Activated T-cell treated with anti-CD3 and anti-CD28 coated beads for 1 hour (primary cell): Measurements from ENCODE around the gene STOML1.
"Not testable (repeated sequence)": the region's sequence is repeated elsewhere in the genome, so short reads cannot be mapped to it uniquely, and the experiment has no call there.

Experiments used
- DNase-seq: peaks from one replicate; pipeline ENCODE4 v3.0.0-alpha.2; 2020; ENCODE audit warnings: low read depth

Gene STOML1

DNA sequence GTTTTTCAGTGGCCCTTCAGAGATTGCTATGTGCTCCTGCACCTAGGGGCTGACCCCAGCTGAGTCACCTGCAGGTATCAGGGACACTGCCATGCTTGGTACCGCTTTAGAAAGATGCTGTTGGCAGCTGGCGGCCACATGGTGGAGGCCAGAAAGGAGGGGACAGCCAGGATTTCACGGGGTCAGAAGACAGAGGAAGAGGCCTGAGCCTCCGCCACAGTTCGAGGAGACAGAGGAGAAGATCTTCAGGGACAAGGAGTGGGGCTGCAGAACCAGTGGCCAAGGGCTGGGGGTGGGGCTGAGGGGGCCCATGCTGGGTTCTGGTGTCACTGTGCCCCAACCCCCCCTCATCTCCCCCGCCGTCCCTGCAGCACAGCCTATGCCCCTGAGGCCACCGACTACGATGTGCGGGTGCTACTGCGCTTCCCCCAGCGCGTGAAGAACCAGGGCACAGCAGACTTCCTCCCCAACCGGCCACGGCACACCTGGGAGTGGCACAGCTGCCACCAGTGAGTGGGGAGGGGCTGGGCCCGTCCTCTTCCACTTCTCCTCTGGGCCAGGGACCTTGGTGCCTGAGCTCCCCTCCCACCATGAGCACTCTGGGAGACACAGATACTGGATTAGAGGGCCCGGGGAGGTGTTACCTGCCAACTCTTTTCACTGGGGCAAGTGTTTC, 45.9 kb downstream of the STOML1 start:
- DNase-seq, result no peak

DNA sequence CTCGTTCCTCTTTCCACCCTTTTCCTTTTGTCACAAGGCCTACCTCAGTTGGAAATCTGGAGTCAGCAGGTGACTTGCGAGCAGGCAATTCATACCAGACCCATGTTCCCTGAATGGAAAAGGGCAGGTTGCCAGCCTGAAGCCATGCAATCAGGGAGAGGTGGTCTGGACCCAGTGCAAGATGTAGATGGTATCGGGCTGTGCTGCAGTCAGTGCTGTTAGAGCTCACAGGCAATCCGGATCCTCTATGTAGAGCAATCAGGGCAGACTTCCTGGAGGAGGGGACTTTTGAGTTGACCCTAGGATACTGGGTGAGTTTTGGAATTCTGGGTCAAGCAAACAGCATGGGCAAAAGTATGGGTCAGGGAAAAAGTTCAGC, 47.0 kb downstream of the STOML1 start:
- no peak for DNase-seq

DNA sequence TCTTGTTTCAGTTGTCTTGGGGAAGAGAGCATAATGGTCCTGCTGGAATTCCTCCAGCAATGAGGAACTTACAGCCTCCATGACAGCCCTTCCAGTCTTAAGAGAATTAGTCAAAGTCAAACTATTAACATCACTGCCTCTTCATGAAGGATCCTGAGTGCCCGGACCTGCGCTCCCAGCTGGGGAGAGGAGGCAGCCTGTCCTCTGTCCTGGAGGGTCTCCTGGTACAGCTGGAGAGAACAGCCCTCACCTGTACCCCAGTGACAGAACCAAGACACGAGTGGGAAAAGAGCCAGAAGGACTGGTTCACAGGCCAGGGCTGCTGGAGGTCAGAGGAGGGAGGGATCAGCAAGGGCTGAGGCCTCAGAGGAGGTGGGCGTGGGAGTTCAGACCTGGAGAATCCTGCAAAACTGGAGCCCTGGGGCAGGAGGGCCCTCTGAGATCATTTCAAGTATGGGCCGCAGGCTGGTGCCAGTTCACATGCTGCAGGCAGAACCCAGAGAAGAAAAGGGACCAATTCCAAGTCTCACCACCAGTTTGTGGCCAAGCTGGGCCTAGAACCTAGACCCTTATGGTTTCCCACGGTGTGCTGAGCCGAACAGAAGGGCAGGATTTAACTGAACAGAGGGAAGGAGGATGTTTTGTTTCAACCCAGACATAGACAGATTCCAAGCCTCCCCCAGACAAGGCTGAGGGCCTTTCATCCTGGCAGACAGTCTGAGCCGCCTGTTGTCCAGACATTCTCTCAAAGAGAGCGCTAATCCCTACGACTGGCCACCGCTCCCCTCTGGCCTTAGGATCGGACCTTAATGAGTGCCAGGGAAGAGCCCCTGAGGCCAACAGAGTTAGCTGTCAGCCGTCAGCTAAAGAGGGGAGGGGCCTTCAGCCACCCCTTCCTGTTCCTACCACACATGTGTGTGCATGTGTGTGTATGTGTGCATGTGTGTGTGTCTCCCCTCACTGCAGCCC, 47.6 kb downstream of the STOML1 start:
- no peak for DNase-seq

- no peak for DNase-seq
Measured at GRCh38 chr15:73942751-73943270, 49.3 kb downstream of the STOML1 start.

DNA sequence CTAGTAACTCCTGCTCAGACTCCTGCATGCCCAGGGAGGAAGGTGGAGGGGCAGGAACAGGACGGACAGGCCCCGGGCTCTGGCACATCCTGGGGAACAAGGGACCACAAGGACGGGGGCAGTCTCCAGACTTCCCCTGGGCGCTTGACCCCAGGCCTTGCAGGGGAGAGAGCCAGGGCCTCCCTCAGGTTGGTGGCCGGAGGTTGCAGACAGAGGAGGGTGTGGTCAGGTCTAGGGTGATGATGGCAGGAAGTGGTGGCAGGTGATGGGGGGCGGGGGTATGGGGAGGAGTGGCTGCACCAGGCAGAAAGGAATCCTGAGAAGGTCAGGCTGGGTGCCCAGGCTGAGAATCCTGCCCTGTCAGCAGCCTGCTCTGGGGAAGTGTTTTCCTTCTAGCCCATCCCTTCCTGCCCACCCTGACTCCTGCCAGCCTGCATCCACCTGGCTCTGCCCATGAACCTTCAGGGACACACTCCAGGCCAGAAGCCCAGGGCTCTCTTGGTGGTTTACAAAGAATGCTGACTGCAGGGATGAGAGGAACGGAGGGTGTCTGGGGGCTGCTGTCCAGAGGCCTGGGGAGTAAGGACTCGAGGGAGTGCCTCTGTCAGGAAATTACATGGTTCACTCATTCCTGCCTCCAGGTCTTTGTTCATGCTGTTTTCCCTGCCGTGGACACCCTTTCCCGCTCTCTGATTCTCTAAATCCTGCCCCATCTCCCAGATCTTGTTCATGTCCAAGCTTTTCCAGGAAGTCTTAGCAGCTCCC, 50.0 kb downstream of the STOML1 start:
- DNase-seq, result no peak

DNA sequence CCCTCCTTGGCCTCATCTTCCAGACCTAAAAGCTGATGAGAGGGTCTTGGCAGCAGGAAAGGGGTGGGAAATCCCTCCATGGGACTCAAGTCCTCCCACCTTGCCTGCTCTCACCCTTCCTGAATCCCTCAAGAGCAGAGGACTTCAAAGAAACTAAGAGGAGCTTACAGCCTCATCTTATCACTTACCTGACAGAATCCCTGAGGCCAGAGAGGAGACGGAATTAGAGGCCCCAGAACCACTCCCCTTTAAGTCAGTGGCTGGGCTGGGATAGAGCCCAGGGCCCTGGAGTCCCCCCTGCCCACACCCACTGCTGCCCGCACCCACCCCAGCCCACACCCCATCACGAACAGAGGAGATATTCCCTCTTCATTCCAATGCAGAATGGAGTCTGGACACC, 50.6 kb downstream of the STOML1 start:
- DNase-seq, result no peak

DNA sequence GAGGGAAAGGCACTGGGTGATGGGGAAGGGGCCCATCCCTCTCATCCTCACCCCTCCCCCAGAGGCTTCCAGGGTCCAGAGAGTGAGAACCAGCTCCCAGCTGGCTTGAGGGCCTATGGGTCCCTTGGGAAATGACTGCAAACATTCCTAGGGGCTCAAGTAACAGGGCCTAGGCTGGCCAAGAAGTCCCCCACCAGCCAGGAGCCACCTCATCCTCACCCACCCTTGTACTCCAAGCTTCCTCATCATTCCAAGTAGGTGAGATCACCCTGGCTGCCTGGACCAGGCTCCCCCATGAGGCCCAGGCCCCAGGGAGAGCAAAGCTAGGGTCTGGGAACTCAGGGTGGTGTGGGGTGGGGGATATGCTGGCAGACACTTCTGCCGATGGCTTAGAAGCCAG, 51.1 kb downstream of the STOML1 start:
- DNase-seq, result no peak

DNA sequence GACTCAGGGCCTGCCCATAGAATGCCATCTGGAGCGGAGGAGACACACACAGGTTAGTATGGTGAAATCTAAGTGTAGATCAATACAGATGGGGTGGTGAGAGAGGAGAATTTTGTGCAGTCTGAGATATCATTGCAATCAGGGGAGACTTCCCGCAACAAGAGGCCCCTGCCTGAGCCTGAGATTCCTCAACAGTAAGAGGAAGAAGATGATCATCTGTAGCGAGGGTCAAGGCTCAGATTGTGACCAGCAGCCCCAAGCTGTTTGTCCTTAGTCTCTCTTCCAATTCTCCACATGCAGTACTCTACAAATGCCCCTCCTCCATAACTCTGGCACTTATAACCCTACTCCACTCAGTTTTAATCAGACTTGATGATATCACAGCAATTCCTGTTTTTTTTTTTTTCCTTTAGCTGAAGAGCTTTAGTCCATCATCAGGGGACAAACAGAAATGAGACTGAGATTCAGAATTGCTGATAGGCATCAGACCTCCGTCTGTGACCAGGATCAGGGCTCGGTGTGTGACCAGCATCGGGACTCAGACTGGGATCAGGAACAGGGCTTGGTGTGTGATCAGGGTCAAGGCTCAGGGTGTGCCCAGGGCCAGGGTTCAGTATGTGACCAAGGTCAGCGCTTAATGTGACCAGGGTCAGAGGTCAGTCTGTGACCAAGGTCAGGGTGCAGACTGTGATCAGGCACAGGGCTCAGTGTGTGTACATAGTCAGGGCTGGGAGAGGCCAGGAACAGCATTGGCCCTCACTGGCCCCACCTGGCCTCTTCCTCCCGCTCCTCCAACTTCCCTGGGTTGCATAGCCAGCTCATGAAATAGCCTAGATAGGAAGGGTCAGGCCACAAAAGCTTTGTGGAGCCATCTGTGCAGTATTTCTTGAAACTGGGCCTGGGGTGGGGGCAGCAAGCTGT, 51.8 kb downstream of the STOML1 start:
- DNase-seq, result no peak

GRCh38 chr15:73939138-73939537, 53.0 kb downstream of the STOML1 start:
- DNase-seq, result no peak

GRCh38 chr15:73938516-73938915, 53.6 kb downstream of the STOML1 start:
- not testable (repeated sequence) for DNase-seq

DNA sequence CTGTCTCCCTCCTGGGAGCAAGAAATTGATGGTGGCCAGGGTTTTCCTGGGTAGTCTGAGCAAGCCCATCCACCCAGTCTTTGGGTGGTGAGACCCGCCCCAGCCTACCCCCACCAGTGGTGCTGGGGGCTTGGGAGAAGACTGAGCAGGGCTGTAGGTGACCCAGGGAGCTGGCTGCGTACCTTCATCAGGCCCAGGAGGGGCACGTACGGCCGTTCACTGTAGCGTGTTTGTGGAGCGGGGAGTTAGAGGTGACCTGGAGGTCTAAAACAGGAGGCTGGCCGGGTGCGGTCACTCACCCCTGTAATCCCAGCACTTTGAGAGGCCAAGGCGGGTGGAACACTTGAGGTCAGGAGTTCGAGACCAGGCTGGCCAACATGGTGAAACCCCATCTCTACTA, 54.4 kb downstream of the STOML1 start:
- no peak for DNase-seq

DNA sequence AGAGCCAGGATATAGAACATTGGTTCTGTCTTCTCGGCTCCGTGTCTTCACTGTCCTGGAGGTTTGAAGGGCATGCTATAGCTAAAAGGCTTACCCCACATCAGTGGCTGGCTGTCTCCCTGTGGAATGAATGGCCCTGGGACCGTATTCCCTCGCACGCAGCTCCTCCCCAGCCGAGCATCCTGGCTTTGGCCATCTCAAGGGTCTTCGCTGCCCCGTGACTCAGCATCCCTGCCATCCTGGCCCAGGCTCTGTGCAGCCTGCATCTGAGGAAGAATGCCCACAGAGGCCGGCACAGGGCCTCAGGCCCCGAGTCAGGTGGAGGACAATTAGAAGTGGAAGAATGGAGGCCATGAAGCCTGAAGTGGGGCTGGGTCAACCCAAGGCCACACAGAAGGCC, 54.8 kb downstream of the STOML1 start:
- DNase-seq, result no peak

GRCh38 chr15:73936588-73937290, 55.4 kb downstream of the STOML1 start:
- no peak for DNase-seq

GRCh38 chr15:73936181-73936580, 55.9 kb downstream of the STOML1 start:
- DNase-seq, result no peak

DNA sequence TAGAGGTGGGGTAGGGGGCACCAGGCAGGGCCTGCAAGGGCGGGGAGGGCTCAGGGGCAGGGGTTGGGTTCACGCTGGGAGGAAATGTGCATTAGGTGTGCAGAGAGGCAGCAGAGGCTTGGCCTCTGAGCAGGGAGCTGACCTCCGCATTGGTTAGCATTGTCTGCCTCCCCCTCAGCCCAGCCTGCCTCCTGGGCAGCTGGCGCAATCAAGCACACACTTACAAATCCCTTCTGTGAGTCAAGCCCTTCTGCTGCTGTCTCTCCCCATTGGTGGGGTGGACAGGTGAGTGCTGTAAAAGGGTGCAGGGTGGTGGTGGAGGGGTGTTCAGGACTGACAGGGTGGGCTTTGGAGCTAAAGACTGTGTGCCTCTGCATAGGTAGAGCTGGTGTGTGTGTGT, 56.5 kb downstream of the STOML1 start:
- DNase-seq, result no peak

DNA sequence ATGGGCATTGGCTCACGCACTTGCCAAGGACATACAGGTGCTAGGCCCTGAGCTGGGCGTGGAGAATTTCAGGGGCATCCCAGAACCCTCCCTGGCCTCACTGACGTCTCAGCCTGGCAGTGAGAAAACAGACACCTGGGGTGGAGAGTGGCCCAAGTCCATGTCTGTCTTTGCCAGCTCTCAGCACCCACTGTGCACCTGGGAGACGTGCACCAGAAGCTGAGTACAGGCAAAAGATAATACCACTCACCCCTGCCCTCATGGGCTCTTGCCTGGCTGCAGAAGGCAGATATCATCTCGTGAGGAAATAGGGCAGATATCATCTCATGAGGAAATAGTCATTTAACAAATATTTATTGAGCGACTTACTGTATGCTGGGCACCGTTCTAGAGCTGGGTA, 57.8 kb downstream of the STOML1 start:
- no peak for DNase-seq

- DNase-seq, result no peak
Measured at GRCh38 chr15:73932381-73933191, 59.5 kb downstream of the STOML1 start.

DNA sequence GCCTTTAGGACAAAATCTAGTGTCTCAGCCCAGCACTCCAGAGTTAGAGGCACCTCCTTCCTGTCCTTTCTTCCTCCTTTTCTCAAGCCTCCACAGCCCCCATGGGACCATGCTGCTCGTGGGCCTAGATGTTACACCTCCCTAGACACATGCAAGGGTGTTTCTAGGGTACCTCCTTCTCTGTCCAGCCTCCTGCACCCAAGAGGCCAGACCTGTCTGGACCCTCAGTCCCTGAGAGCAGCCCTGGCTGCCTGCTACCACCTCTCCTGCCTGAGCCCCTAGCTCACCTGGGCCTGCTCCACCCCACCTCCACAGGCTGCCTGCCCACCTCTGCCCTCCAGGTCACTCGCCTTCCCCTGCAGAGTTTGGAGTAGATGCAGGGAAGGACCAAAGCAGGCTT, 60.7 kb downstream of the STOML1 start:
- DNase-seq, result no peak

- no peak for DNase-seq
Measured at GRCh38 chr15:73930790-73931281, 61.3 kb downstream of the STOML1 start.

- DNase-seq, result no peak
Measured at GRCh38 chr15:73930371-73930770, 61.7 kb downstream of the STOML1 start.
